Transverse colon (tissue), 4 donors: ENCODE data around the gene PROM1.

Source experiments
- CTCF ChIP-seq, 5 experiments: fragments of 200-600 bp in 3 of 5; fragments of 450-650 bp in 2 of 5; sonication (generic) in 3 of 5; IDR thresholded peaks; 1 replicate in 2 of 5; 2 replicates in 3 of 5; pipeline ENCODE4 v1.5.1; 2016 to 2017; ENCODE audit warnings: antibody characterized with exemption in 5 of 5, inconsistent platforms in 3 of 5, mild to moderate bottlenecking in 2 of 5, moderate library complexity in 1 of 5
- EP300 ChIP-seq: sonication (generic); formaldehyde crosslinking; IDR thresholded peaks from one replicate; pipeline ENCODE4 v1.6.1; 2017; ENCODE audit warnings: antibody characterized with exemption, low read depth
- POLR2A ChIP-seq: fragments of 450-650 bp; IDR thresholded peaks from one replicate; pipeline ENCODE4 v1.6.1; 2016; ENCODE audit warnings: antibody characterized with exemption, mild to moderate bottlenecking, moderate library complexity
- POLR2AphosphoS5 ChIP-seq, 3 donors: sonication (generic); formaldehyde crosslinking; IDR thresholded peaks; one replicate each; pipeline ENCODE4 v1.6.1; 2016; ENCODE audit warnings: antibody characterized with exemption in 3 of 3

- TF ChIP-seq CTCF (IDR thresholded peaks at IDR 0.05), result no peak
- TF ChIP-seq POLR2AphosphoS5 (IDR thresholded peaks at IDR 0.05), result no peak
- no peak for TF ChIP-seq EP300
- no peak for TF ChIP-seq POLR2A
Observed at GRCh38 chr4:16007471-16008095, 76.2 kb downstream of the PROM1 start.
